COLO829 (cell line): ENCODE results near the gene MKNK1.

Source experiments
- DNase-seq: peaks from one replicate; pipeline ENCODE4 v3.0.0; 2012; ENCODE audit warnings: low spot score

MKNK1 gene

GRCh38 chr1:46618754-46619415 lies 14.8 kb upstream of the MKNK1 start:
- no peak for DNase-seq

DNA sequence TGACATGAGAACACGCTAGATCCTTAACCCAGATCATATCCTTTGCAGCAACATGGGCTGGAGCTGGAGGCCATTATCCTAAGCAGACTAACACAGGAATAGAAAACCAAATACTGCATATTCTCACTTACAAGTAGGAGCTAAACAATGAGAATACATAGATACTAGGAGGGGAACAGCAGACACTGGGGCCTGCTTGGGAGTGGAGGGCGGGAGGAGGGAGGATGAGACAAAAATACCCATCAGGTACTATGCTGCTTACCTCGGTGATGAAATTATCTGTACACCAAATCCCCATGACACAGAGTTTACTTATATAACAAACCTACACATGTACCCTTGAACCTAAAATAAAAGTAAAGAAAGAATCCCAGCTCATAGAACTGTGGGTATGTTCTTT lies 13.8 kb upstream of the MKNK1 start:
- no peak for DNase-seq

DNA sequence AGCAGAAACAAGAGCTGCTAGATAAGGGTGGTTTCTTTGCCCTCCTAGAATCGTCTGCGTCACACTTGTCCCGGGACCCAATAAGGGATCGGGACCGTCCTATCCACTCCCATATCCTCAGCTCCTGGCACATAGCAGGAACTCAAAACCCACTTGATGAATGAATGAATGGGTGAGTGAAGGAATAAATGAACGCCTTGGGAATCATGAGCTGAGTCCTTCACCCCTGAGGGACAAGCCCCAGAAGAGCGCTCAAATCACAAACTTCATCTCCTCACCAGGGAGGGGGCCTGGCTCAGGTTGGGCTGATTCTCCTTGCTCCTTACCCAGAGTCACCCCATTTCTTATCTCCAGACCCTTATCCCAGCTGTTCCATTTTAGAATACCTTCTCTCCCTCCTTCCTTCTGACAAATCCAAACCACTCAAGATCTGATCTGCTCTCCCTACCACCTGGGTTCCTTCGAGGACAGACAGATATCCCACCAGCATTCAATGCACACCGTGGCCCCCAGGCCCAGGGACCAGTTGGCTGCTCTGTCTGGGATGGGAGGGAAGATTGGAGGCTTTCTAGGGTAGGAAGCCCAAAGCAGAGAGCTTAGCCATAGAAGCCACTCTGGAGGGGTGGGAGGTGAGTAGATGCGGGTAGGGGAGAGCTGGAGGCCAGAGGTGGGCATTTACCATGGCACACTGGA lies 13.2 kb upstream of the MKNK1 start:
- no peak for DNase-seq

DNA sequence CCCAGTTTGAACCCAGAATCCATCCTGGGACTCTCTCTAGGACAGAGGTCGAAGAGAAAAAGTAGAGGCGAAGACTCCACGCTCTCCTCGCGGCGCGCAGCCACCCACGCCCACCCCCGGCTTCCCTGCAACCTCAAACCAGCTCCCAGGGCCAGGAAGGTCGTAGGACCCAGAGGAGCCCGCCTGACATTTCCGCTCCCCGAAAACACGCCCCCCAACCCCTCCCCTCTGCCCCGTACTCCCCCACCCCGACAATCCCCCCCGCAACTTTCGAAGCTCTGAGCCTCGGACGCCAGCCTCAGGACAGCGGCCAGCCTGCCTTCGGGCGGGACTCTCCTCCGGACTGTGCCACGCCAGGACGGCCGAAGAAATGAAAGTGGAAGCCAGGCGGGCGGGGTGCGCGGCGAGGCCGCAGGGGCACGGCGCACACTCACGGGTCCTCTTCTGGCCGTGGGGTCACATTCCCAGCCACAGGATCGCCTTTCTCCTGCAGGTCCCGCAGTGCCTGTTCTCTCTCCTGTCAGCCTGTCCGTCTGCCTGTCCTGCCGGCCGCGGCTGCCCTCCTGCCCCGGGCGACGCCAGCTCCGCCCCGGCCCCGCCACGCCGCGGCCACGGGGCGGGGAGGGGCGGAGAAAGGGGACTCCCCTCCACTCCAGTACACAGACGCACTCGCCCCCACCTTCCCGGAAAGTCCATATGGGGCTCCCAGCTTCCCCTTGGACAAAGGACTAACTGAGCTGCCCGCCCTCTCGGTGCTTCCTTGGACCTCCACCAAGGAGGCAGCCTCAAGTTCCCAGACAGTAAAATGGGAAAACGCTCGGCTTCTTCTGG lies 12.4 kb upstream of the MKNK1 start, which contains the start of gene MOB3C:
Gene MOB3C, minus strand, starts transcription at position 535 of the 831 bp plus-strand sequence. CDS start 3,490 bp downstream, outside the sequence.
- peak; percentile 34 for DNase-seq

- no peak for DNase-seq
Measured at GRCh38 chr1:46615735-46616134, 11.7 kb upstream of the MKNK1 start.

DNA sequence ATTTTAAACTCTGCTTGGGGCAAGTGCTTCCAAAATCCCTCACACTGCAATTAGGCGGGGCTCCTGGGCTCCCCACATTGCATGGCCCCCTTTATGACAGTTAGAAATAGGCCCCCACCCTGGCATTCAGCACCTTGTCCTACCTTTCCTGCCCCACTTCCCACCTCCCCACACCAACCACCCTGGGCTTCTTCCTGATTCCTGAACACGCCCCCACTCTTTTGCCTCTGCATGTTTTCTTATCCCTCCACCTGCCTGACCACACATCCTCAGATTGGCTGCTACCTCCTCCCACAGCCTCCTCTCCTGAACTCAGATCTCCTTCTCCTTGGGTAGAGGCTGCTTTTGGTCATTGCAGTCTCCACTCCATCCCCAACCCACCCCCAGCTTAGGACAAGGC lies 11.0 kb upstream of the MKNK1 start:
- DNase-seq, result no peak

GRCh38 chr1:46614604-46614984 lies 10.5 kb upstream of the MKNK1 start:
- no peak for DNase-seq

- DNase-seq, result no peak
Measured at GRCh38 chr1:46613661-46614603, 9.9 kb upstream of the MKNK1 start.

GRCh38 chr1:46612937-46613660 lies 9.0 kb upstream of the MKNK1 start:
- no peak for DNase-seq

- DNase-seq, result no peak
Measured at GRCh38 chr1:46611691-46612221, 7.7 kb upstream of the MKNK1 start.

- no peak for DNase-seq
Measured at GRCh38 chr1:46607345-46608130, 3.5 kb upstream of the MKNK1 start.

DNA sequence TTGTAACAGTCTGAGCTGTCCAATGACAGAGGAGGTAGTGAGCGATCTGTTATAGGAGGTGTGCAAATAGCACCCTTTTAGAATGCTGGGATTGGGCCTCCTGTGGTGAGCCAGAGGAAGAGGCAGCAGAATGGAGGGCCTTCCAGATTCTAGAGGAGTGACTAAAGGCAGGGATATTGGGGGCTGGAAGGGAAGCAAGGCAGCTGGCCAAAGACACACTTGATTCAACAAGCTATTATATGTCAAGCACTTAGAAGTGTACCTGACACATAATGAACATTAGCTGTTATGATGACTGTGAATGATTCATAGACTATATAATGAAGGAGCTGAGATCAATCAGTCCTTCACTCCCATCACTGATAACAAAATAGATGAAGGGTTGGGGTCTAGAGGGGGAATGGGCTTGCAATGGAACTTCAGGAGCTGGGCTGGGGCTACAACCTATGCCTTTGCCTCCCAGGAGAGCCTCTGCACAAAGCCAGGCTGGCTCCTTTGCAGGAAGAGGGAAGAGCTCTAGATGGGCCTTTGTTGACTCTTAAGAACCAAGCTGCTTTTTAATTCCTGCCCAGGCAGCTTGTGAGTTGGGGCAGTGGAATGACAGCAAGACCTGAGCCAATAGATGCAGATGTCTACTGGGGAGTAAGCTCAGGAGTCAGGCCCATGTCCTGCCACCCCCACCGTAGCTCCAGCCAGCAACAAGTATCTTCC lies 2.3 kb upstream of the MKNK1 start:
- no peak for DNase-seq

DNA sequence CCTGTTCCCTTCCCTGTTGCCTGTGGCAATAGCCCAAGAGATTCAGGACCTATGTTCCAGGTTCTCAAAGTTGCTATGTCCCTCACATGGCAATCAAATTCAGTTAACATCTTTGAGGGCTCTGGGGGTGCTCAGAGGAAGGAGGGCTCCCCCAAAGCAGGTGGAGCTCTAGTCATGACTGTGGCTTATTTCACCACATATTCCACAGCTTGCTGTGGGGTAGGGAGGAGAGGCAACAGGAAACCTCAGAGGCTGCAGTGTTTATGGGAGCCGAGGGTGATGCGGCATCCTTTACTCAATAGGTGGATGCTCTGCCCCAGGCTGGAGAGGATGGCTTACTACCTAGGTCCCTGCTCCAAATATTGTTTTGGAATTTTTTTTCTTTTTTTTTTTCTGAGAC lies 1.2 kb upstream of the MKNK1 start:
- no peak for DNase-seq

DNA sequence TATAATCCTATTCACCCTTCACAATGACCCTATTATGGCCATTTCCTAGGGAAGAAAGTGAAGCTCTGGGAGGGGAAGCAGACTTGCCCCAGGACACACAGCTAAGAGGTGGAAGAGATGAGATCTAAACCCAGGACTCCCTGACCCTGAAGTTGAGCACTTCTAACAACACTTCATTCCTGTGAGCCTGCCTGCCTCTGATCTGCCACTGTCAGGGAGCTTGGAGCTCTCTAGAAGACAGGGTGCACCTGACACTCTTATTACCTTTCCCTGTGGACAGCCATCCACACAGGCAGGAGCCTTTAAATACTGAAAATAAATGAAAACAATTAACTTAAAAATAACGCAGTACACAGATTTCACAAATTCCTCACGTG lies 599 bp downstream of the MKNK1 start:
- DNase-seq, result no peak

DNA sequence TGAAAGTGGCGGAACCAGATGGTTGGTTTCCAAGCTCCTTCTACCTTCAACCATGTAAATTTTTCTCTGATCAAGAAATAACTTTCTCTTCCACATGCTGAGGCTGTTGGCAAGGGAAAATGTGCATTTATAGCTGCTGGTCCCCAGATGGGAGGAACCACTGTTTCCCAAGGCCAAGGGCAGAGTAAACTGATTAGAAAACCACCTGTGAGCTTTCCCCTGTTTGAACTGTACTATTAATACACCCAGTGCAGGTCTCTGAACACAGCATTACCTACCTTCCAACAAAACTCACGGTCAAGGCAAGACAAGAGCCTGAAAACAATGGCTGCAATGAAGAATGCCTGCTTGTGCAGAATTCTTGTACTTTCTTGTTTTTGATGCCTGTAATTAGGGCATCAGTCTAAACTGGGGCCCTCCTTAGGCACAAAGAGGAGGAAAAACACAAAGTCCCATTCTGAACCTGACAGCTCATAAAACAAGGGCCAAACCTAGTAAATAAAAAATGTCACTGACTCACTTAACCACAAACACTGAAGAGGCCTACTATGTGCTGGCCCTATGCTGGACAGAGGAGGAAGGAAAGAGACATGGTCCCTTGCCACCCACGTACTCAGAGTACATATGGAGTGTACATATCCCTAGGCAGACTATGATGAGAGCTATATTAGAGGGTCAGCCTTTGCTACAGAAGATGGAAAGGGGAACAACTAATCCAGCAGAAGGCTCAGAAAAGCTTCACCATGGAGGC lies 2.6 kb downstream of the MKNK1 start:
- DNase-seq, result no peak

DNA sequence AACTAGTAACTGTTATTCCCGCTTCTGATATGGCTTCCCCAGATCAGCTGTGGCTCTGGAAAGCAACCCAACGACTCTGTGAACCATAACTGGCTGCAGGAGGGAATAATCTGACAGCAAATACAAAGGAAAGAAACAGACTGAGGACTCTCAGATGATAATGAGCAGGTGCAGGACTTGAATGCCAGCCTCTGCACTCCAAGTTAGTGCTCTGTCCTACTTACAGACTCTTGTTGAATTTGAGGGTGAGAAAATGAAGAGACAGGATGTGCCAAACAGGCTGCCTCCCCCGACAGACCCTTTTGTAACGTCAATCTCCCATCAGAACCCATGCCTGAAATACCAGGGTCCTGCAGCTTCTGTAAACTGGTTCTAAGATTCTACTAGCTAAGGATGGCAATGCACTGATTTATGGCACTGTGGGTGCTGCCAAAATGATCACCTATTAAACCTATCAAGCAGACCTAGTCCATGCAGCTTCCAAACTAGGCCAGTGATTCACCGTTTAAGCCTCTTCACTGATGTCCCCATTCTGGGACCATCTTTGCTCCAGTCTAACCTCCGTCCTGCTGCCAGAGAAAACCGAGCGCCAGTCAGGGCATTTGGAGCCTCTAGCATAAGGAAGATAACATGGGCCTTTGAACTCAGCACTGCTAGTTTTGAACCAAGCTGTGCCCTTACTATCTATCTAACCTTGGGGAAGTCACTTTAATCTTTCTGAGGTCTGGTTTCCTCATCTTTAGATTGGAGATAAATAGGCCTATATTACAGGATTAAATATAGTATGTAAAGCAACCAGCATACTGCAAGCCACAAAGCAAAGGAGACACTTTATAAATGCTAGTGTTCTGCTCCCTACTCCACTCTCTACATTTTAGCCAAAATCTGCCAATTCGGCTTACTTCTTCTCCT lies 4.8 kb downstream of the MKNK1 start:
- DNase-seq, result no peak

DNA sequence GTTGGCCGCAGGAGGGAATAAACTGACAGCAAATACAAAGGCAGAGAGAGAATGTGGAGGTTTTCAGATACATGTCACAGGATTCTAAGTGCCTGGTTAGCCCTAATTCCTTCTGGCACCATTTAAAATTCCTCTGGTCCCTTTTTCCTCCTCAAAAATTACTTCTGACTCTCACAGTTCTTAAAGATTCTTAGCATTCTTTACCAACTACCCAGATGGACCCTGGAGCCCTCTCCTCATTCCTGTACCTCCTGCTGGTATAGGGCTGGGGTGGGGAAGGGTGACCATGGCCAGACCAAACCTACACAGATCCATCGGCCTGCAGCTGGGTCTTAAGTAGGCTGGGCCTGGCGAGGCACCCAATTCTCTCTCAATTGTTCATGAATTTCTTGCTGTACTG lies 7.2 kb downstream of the MKNK1 start:
- no peak for DNase-seq

DNA sequence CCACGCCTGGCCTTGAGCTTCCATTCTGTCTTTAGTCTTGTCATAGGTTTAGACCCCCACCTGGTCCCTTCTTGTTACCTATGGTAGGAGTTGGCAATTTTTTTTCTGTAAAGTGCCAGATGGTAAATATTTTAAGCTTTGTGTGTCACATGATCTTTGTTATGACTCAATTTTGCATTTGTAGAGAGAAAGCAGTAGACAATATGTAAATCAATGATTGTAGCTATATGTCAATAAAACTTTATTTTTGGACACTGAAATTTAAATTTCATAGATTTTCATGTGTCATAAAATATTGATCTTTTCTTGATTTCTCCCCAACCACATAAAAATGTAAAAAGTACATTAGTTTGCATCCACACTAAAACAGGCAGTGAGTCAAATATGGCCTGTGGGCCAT lies 8.0 kb downstream of the MKNK1 start:
- DNase-seq, result no peak
